ENCODE results near the gene NFE2L2.
"Not testable (repeated sequence)": the region's sequence is repeated elsewhere in the genome, so short reads cannot be mapped to it uniquely, and the experiment has no call there.

The NFE2L2 gene

DNA sequence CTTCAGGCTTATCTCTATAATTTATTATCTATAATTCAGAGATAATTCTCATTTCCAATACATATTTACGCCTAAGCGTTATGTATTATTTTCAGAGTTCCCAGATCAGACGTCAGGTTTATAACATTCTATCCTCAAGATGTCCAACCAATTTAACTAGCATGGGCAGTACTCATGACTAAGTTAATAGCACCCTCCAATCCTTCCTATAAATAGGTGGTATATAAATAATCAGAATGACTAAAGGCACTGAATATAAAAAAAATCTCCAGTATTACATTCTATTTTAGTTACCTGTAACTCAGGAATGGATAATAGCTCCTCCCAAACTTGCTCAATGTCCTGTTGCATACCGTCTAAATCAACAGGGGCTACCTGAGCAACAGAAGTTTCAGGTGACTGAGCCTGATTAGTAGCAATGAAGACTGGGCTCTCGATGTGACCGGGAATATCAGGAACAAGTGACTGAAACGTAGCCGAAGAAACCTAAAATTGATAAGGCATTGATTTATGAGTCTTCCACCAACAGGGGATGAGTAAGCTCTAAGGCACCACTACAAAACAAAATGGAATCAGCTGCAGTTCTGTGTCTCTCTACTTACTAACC, 32.3 kb downstream of the NFE2L2 start:
- Histone ChIP-seq H3K4me1 (ENCODE audit: low read length) (no peaks in the 10 kb centered on the region), H3K9me3 (ENCODE audit: insufficient read depth, low read length) (no peaks in the 10 kb centered on the region), H3K79me2 (ENCODE audit: low read length) (peaks cover 18% of the 10 kb centered on the region), H4K20me1 (ENCODE audit: insufficient read depth, low read length) (peaks cover 16% of the 10 kb centered on the region), H2AFZ (ENCODE audit: low read depth, low read length) (no peak overlapping the region), H3K4me2 (ENCODE audit: low read length) (no peak overlapping the region), H3K36me3 (replicated peaks; ENCODE audit: low read depth, low read length) (peaks cover 36% of the 10 kb centered on the region), H3K27ac (ENCODE audit: low read length) (no peak overlapping the region), H3K4me3 (ENCODE audit: low read length) (no peak overlapping the region), H3K9ac (ENCODE audit: low read length) (no peak overlapping the region), H3K27me3 (ENCODE audit: low read depth, low read length) (no peaks in the 10 kb centered on the region)
- no peak for TF ChIP-seq EZH2phosphoT487 (IDR thresholded peaks at IDR 0.05; ENCODE audit: low read depth)
- TF ChIP-seq, protein P1, sequence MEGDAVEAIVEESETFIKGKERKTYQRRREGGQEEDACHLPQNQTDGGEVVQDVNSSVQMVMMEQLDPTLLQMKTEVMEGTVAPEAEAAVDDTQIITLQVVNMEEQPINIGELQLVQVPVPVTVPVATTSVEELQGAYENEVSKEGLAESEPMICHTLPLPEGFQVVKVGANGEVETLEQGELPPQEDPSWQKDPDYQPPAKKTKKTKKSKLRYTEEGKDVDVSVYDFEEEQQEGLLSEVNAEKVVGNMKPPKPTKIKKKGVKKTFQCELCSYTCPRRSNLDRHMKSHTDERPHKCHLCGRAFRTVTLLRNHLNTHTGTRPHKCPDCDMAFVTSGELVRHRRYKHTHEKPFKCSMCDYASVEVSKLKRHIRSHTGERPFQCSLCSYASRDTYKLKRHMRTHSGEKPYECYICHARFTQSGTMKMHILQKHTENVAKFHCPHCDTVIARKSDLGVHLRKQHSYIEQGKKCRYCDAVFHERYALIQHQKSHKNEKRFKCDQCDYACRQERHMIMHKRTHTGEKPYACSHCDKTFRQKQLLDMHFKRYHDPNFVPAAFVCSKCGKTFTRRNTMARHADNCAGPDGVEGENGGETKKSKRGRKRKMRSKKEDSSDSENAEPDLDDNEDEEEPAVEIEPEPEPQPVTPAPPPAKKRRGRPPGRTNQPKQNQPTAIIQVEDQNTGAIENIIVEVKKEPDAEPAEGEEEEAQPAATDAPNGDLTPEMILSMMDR (IDR thresholded peaks at IDR 0.05; ENCODE audit: low read depth, low read length): no peak

DNA sequence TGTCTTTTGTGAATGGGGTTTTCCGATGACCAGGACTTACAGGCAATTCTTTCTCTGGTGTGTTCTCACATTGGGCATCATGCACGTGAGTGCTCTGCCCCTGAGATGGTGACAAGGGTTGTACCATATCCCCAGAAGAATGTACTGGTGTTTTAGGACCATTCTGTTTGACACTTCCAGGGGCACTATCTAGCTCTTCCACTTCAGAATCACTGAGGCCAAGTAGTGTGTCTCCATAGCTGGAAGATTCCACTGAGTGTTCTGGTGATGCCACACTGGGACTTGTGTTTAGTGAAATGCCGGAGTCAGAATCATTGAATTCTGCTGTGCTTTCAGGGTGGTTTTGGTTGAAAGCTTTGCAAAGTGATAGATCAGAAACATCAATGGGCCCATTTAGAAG, 33.3 kb downstream of the NFE2L2 start:
- Histone ChIP-seq H3K9me3 (ENCODE audit: insufficient read depth, low read length) (no peaks in the 10 kb centered on the region), H3K79me2 (ENCODE audit: low read length) (peaks cover 10% of the 10 kb centered on the region), H3K9ac (ENCODE audit: low read length) (no peak overlapping the region), H3K27ac (ENCODE audit: low read length) (no peak overlapping the region), H2AFZ (ENCODE audit: low read depth, low read length) (no peak overlapping the region), H3K4me2 (ENCODE audit: low read length) (no peak overlapping the region), H3K36me3 (replicated peaks; ENCODE audit: low read depth, low read length) (peaks cover 36% of the 10 kb centered on the region), H4K20me1 (ENCODE audit: insufficient read depth, low read length) (peaks cover 12% of the 10 kb centered on the region), H3K27me3 (ENCODE audit: low read depth, low read length) (no peaks in the 10 kb centered on the region), H3K4me1 (ENCODE audit: low read length) (no peaks in the 10 kb centered on the region), H3K4me3 (ENCODE audit: low read length) (no peak overlapping the region)
- no peak for TF ChIP-seq EZH2phosphoT487 (IDR thresholded peaks at IDR 0.05; ENCODE audit: low read depth)
- TF ChIP-seq, protein P1 (IDR thresholded peaks at IDR 0.05; ENCODE audit: low read depth, low read length): no peak

DNA sequence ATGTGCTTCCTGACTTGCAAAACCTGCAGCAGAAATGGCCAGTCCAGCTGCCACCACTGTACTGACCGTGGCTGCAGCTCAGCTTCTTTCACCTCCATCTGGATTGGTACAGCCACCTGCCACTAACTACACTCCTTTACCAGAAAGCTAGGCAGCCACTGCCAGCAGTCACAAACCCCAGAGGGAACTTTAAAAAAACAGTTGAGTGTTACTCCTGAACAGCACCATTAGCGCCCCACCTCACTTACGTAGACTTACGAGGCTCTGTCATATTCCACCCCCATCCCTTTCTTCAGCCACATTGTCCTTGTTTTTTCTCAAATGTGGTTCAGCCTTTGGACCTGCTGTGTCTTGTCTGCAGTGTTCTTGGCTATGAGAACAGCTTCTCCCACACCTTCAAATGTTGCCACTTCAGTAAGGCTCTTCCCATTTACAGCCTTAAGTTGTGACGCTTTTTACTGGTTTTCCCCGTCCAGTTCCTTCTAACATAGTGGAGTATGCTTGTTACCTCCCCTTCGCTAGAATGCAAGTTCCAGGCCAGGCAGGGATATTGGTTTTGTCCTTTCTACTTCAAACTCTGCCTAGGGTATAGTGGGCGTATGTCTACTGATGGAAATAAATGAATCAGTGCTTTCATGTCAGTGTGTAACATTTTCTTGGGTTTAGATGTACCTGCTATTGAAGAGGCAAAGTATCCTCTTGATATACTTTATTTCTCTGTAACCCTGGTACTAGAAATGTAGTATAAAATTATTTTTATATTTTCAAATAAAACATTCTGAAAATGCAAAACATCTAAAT, 34.9 kb downstream of the NFE2L2 start:
- Histone ChIP-seq H3K27ac (ENCODE audit: low read length) (no peak overlapping the region), H3K27me3 (ENCODE audit: low read depth, low read length) (no peaks in the 10 kb centered on the region), H2AFZ (ENCODE audit: low read depth, low read length) (no peak overlapping the region), H3K4me3 (ENCODE audit: low read length) (no peak overlapping the region), H4K20me1 (ENCODE audit: insufficient read depth, low read length) (peaks cover 17% of the 10 kb centered on the region; the same call in 1 of the 2 replicates), H3K4me1 (ENCODE audit: low read length) (no peaks in the 10 kb centered on the region), H3K79me2 (ENCODE audit: low read length) (no peaks in the 10 kb centered on the region; the same call in 1 of the 2 replicates), H3K9ac (ENCODE audit: low read length) (no peak overlapping the region), H3K4me2 (ENCODE audit: low read length) (no peak overlapping the region), H3K36me3 (replicated peaks; ENCODE audit: low read depth, low read length) (peaks cover 41% of the 10 kb centered on the region), H3K9me3 (ENCODE audit: insufficient read depth, low read length) (no peaks in the 10 kb centered on the region)
- TF ChIP-seq EZH2phosphoT487 (IDR thresholded peaks at IDR 0.05; ENCODE audit: low read depth): no peak
- TF ChIP-seq, protein P1 (IDR thresholded peaks at IDR 0.05; ENCODE audit: low read depth, low read length): no peak

DNA sequence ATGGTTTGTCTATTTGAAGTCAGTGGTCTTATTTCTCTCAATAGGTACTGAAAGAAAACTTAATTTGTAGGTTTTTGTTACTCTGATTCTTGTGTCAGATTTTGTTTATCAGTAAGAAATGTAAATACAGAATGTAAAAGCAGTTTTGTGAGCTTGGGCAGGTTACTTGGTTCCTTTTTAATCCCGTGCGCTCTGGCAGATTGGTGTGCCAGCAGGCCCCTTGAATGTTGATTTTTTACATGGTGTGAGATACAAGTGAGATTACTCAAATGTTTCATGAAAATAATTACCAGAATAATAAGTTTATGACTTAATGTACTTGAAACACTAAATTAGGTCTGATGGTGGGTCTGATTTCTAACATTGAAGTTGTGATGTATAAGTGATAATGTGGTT, 38.6 kb downstream of the NFE2L2 start:
- H3K36me3 ChIP-seq (replicated peaks; ENCODE audit: low read depth, low read length): peaks cover 37% of the 10 kb centered on the region
- TF ChIP-seq, protein P1 (IDR thresholded peaks at IDR 0.05; ENCODE audit: low read depth, low read length): no peak
- no peak for TF ChIP-seq EZH2phosphoT487 (IDR thresholded peaks at IDR 0.05; ENCODE audit: low read depth)
- H4K20me1 ChIP-seq (ENCODE audit: insufficient read depth, low read length): peaks cover 34% of the 10 kb centered on the region
- H3K9ac ChIP-seq (ENCODE audit: low read length): no peak overlapping the region
- H3K27ac ChIP-seq (ENCODE audit: low read length): no peak overlapping the region
- H3K4me3 ChIP-seq (ENCODE audit: low read length): no peak overlapping the region
- no peaks in the 10 kb centered on the region for H3K4me1 ChIP-seq (ENCODE audit: low read length)
- no peaks in the 10 kb centered on the region for H3K9me3 ChIP-seq (ENCODE audit: insufficient read depth, low read length)
- peaks cover 14% of the 10 kb centered on the region for H3K79me2 ChIP-seq (ENCODE audit: low read length)
- no peaks in the 10 kb centered on the region for H3K27me3 ChIP-seq (ENCODE audit: low read depth, low read length)
- H3K4me2 ChIP-seq (ENCODE audit: low read length): no peak overlapping the region
- H2AFZ ChIP-seq (ENCODE audit: low read depth, low read length): no peak overlapping the region

DNA sequence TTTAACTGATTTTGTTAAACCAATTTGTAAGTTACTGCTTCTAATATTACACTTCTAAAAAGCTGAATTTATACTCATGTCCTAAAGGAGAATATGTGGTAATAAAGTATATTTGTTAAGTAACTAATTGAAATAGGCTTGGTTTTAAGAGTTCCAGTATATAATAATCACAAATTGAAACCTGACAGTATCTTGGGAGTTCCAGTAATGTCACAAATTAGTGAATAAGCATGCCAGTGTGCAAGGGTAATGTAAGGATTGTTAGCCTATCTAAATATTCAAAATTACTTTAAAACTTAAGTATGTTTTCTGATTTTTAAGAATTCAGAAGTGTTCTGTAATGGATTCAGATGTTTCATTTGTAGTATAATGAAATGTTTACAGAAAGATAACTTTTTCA, 41.1 kb downstream of the NFE2L2 start:
- H4K20me1 ChIP-seq (ENCODE audit: insufficient read depth, low read length): peaks cover 50% of the 10 kb centered on the region
- not testable (repeated sequence) for H2AFZ ChIP-seq (ENCODE audit: low read depth, low read length); H3K9me3 ChIP-seq (ENCODE audit: insufficient read depth, low read length); H3K27me3 ChIP-seq (ENCODE audit: low read depth, low read length); H3K9ac ChIP-seq (ENCODE audit: low read length); H3K4me1 ChIP-seq (ENCODE audit: low read length); H3K4me3 ChIP-seq (ENCODE audit: low read length); H3K27ac ChIP-seq (ENCODE audit: low read length); H3K4me2 ChIP-seq (ENCODE audit: low read length)
- H3K36me3 ChIP-seq (replicated peaks; ENCODE audit: low read depth, low read length): peaks cover 46% of the 10 kb centered on the region
- peaks cover 26% of the 10 kb centered on the region for H3K79me2 ChIP-seq (ENCODE audit: low read length)
